ENCODE results near the gene S100A4. TPM values are rescaled to one million over a fixed set of nuclear protein-coding genes. Genes with fewer than 3 reads are reported as not detected.
A peak's percentile ranks its signal among the peaks of the same experiment; 100 is the strongest.
"Not testable (repeated sequence)": the region's sequence is repeated elsewhere in the genome, so short reads cannot be mapped to it uniquely, and the experiment has no call there.

Gene S100A4
- 100 to 1,000 TPM; 628 to 665 TPM for total RNA-seq

DNA sequence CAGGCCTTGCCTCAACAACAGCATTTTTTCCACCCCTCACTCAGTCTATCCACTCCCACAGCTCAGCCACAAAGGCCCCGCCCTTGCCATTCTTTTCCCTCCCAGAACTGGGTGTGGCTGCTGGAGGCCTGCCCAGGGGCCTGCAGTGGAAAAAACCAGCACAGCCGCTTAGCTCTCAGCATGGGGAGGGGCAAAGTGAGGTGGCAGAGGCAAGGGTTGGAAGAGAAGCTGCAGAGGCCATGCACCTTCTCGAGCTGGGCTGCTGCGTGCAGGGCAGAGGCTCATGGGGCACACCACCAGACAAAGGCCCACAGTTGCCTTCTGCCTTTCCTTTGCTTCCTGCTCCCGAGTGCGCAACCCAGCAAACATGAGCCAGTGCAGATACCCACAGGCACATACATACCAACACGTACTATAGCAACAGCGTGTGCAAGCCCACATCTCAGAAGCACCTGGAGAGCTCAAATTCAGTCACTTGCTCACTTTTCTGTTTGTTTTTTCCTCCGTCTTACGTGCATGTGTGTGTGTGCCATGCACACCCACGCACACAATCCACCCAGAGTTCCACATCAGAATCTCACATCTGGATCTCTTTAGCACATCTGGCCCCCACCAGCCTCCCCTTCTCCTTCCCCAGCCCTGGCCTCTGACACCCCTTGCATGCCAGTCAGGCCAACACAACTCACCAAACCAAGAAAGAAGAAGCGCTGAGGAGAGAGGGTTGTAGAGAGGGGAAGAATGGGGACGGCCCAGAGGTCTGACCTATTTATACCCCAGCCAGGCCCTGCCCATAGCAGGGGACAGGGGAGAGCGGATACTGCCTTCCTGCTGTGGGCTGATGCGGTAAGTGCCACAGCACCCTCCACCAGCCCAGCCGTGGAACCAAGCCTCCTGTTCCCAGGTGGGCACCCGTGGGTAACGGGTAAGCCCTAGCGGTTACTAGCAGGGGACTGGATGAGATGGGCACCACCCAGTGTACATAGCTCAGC, at the start of gene S100A4:
Gene S100A4 (minus strand): TSS at position 740 of the 989 bp plus-strand sequence. CDS start 1,012 bp downstream, outside the sequence.
- ATAC-seq (peak; percentile 84), DNase-seq (peak; percentile 95)
- Mint-ChIP-seq H3K27ac (peak within 1 kb of the TSS; percentile 97), H3K9me3 (ENCODE audit: insufficient read depth) (no peaks in the 10 kb centered on the region), H3K27me3 (ENCODE audit: low read depth) (peaks cover 3% of the 10 kb centered on the region), H3K4me3 (peak within 1 kb of the TSS; percentile 93), H3K4me1 (ENCODE audit: low read depth) (peaks cover 83% of the 10 kb centered on the region), H3K36me3 (ENCODE audit: low read depth) (peaks cover 43% of the 10 kb centered on the region)
- ChIA-PET CTCF (interaction anchor here (0.9 to 13.7 kb wide), 12 partner anchors 9 to 89 kb away, joined by 3 to 185 read pairs (median 8); partner anchors contain the start of genes S100A13 and S100A6), POLR2A (interaction anchor here (0.6 to 4.5 kb wide), 16 partner anchors 8 to 103 kb away, joined by 3 to 89 read pairs (median 4); partner anchors contain the start of genes CHTOP, S100A14, S100A2 and S100A6)

DNA sequence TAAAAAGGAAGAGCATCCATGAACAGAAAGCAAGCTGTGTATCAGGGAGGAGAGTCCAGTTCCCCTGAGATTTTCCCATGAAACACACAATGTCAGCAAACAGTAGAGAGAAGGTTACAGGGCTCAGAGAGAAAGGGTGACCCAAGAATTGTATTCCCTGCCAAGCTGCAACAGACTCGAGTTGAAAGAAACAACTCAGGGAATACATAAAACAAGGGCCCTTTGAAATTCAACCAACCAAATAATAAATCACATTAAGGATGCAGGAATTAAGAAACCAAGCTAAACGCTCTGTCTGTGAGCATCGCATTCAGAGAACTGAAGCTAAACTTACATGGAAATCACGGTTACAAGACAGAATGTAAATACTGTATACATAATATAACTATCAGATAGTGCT, 47.1 kb upstream of the S100A4 start:
- Mint-ChIP-seq H3K4me3 (no peak overlapping the region), H3K36me3 (ENCODE audit: low read depth) (no peaks in the 10 kb centered on the region), H3K27ac (no peak overlapping the region), H3K4me1 (ENCODE audit: low read depth) (no peaks in the 10 kb centered on the region), H3K9me3 (ENCODE audit: insufficient read depth) (no peaks in the 10 kb centered on the region), H3K27me3 (ENCODE audit: low read depth) (peaks cover 3% of the 10 kb centered on the region)
- ATAC-seq (no peak), DNase-seq (no peak)
- ChIA-PET POLR2A (interaction anchor here (0.8 kb wide), 1 partner anchor 57 kb away, joined by 3 read pairs; the partner anchor contains the start of gene S100A6), CTCF (interaction anchor here (1.2 to 1.9 kb wide), 5 partner anchors 11 to 82 kb away, joined by 4 to 5 read pairs (median 4); no protein-coding TSS in a partner anchor)

DNA sequence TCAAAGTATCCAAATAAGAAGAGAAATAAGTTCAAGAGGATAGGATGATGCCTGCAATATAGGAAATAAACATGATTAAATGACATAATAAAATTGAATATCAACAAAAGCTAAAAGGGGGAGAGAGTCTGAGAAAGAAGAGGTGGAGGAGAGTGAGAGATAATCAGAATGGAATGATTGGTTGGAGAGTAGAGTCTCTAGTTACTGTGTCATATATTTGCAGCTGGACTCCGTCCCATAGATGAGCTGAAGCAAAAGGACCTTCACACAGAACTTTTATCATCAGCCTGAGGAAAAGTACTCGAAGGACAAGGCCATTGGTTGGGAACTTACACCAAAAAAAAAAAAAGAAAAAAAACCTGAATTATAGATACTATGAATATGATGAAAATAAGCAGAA, 42.9 kb upstream of the S100A4 start:
- Mint-ChIP-seq H3K27me3 (ENCODE audit: low read depth) (peaks cover 15% of the 10 kb centered on the region), H3K36me3 (ENCODE audit: low read depth) (no peaks in the 10 kb centered on the region), H3K9me3 (ENCODE audit: insufficient read depth) (no peaks in the 10 kb centered on the region), H3K27ac (no peak overlapping the region), H3K4me3 (no peak overlapping the region), H3K4me1 (ENCODE audit: low read depth) (no peaks in the 10 kb centered on the region)
- ChIA-PET POLR2A (interaction anchor here (0.8 kb wide), 1 partner anchor 56 kb away, joined by 3 read pairs; no protein-coding TSS in a partner anchor), CTCF (interaction anchor here (0.5 kb wide), 1 partner anchor 1147 kb away, joined by 3 read pairs; no protein-coding TSS in a partner anchor)
- DNase-seq: no peak
- no peak for ATAC-seq

DNA sequence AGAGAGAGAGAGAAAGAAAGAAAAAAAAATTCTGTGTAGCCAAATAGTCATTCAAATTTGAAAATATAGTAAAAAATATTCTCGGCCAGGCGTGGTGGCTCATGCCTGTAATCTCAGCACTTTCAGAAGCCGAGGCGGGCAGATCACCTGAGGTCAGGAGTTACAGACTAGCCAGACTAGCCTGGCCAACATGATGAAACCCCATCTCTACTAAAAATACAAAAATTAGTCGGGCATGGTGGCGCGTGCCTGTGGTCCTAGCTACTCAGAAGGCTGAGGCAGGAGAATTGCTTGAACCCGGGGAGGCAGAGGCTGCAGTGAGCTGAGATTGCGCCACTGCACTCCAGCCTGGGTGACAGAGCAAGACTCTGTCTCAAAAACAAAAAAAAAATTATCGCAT, 42.4 kb upstream of the S100A4 start:
- H3K36me3 Mint-ChIP-seq (ENCODE audit: low read depth); H3K4me1 Mint-ChIP-seq (ENCODE audit: low read depth); H3K27ac Mint-ChIP-seq; ATAC-seq; DNase-seq; H3K4me3 Mint-ChIP-seq; H3K9me3 Mint-ChIP-seq (ENCODE audit: insufficient read depth): not testable (repeated sequence)
- H3K27me3 Mint-ChIP-seq (ENCODE audit: low read depth): peaks cover 15% of the 10 kb centered on the region
- ChIA-PET POLR2A (interaction anchor here (0.8 kb wide), 1 partner anchor 56 kb away, joined by 3 read pairs; no protein-coding TSS in a partner anchor), CTCF (interaction anchor here (0.5 kb wide), 1 partner anchor 1147 kb away, joined by 3 read pairs; no protein-coding TSS in a partner anchor)

DNA sequence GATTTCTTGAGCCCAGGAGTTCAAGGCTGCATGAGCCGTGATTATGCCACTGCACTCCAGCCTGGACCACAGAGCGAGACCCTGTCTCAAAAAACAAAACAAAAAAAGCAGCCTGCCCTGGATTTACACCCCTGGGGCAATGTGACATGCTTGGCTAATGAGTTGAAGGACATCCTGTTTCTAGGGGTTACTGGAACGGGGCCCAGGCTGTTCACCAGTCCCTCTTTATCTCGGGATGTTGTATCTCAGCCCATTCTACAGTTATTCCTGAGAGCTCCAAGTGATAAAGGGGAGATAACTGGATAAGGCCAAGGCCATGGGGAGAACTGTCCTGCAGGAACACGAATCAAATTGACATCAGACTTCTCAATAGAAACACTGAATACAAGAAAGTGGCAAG, 41.7 kb upstream of the S100A4 start:
- Mint-ChIP-seq H3K27me3 (ENCODE audit: low read depth) (peaks cover 15% of the 10 kb centered on the region), H3K4me3 (no peak overlapping the region), H3K27ac (no peak overlapping the region), H3K9me3 (ENCODE audit: insufficient read depth) (no peaks in the 10 kb centered on the region), H3K36me3 (ENCODE audit: low read depth) (no peaks in the 10 kb centered on the region), H3K4me1 (ENCODE audit: low read depth) (no peaks in the 10 kb centered on the region)
- DNase-seq (no peak), ATAC-seq (no peak)
- ChIA-PET CTCF (no interaction called here), POLR2A (no interaction called here)

DNA sequence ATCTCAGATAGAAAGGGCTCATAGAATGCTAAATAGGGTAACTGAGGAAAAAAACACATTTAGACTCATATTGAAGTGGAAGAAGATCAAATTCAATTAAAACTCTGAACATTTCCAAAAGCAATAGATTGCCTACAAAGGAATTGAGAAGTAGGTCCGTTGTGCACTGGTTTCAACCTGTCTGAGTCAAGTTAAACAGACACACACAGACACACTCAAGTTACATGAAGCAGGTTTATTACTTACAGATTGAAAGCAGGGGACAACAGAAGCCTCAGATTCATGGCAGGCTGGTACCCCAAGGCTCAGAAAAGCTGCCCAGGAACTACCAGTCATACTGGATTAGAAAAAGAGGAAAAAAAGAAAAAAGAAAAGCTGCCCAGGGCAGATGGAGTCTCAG, 40.7 kb upstream of the S100A4 start:
- Mint-ChIP-seq H3K27ac (no peak overlapping the region), H3K4me1 (ENCODE audit: low read depth) (no peaks in the 10 kb centered on the region), H3K4me3 (no peak overlapping the region), H3K36me3 (ENCODE audit: low read depth) (no peaks in the 10 kb centered on the region), H3K27me3 (ENCODE audit: low read depth) (peaks cover 15% of the 10 kb centered on the region), H3K9me3 (ENCODE audit: insufficient read depth) (no peaks in the 10 kb centered on the region)
- no peak for ATAC-seq
- no peak for DNase-seq
- POLR2A ChIA-PET: no interaction called here
- CTCF ChIA-PET: interaction anchor here (1.1 to 1.5 kb wide), 2 partner anchors 14 to 19 kb away, joined by 3 read pairs; no protein-coding TSS in a partner anchor

DNA sequence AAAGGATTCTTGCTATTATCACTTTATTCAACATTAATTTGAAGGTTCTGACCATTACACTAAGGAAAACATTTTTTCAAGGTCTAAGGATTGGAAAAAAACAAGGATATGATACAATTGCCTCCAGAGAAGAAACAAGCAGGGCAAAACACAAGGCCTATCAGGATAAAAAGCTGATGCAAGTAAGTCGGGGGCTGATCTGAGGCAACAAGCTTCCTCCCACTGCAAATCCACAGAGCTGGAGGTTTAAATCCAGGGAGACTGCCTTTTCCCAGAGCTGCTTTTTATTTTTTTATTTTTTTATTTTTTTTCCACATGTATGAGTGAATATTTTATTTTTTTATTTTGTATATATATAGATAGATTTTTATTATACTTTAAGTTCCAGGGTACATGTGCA, 39.4 kb upstream of the S100A4 start:
- no peak overlapping the region for H3K4me3 Mint-ChIP-seq
- peaks cover 15% of the 10 kb centered on the region for H3K27me3 Mint-ChIP-seq (ENCODE audit: low read depth)
- ATAC-seq: no peak
- H3K4me1 Mint-ChIP-seq (ENCODE audit: low read depth): no peaks in the 10 kb centered on the region
- H3K9me3 Mint-ChIP-seq (ENCODE audit: insufficient read depth): no peaks in the 10 kb centered on the region
- no peak for DNase-seq
- H3K27ac Mint-ChIP-seq: no peak overlapping the region
- ChIA-PET CTCF (interaction anchor here (0.7 to 1.6 kb wide), 3 partner anchors 12 to 91 kb away, joined by 3 to 5 read pairs (median 4); no protein-coding TSS in a partner anchor), POLR2A (no interaction called here)
- H3K36me3 Mint-ChIP-seq (ENCODE audit: low read depth): no peaks in the 10 kb centered on the region

DNA sequence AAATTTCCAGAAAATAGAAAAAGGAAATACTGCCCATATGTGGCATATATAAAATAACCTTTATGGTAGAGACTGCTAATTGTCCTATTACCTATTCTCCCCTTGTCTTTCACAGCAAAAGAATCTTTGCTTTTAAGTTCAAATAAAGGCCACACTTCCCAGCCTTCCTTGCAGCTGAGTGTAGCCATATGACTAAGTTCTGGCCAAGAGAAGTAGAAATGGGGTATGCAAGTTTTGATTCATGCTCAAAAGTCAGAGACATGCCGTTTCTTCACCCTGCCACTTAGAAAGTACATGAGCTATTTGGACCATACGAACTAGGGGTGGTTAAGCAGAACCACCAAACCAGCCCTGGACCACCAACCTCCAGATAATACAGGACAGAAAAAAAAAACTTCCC, 38.4 kb upstream of the S100A4 start:
- ChIA-PET POLR2A (no interaction called here), CTCF (interaction anchor here (1.6 kb wide), 1 partner anchor 11 kb away, joined by 5 read pairs; no protein-coding TSS in a partner anchor)
- no peak overlapping the region for H3K27ac Mint-ChIP-seq
- DNase-seq: no peak
- H3K4me3 Mint-ChIP-seq: no peak overlapping the region
- no peaks in the 10 kb centered on the region for H3K36me3 Mint-ChIP-seq (ENCODE audit: low read depth)
- no peaks in the 10 kb centered on the region for H3K9me3 Mint-ChIP-seq (ENCODE audit: insufficient read depth)
- no peaks in the 10 kb centered on the region for H3K4me1 Mint-ChIP-seq (ENCODE audit: low read depth)
- peaks cover 19% of the 10 kb centered on the region for H3K27me3 Mint-ChIP-seq (ENCODE audit: low read depth)
- ATAC-seq: no peak

DNA sequence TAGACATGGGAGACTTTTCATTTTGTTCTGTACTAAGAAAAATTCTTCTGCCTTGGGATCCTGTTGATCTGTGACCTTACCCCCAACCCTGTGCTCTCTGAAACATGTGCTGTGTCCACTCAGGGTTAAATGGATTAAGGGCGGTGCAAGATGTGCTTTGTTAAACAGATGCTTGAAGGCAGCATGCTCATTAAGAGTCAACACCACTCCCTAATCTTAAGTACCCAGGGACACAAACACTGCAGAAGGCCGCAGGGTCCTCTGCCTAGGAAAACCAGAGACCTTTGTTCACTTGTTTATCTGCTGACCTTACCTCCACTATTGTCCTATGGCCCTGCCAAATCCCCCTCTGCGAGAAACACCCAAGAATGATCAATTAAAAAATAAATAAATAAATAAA, 37.9 kb upstream of the S100A4 start:
- H3K27me3 Mint-ChIP-seq (ENCODE audit: low read depth): peaks cover 24% of the 10 kb centered on the region
- H3K36me3 Mint-ChIP-seq (ENCODE audit: low read depth); H3K9me3 Mint-ChIP-seq (ENCODE audit: insufficient read depth); H3K4me1 Mint-ChIP-seq (ENCODE audit: low read depth); H3K4me3 Mint-ChIP-seq; POLR2A ChIA-PET; H3K27ac Mint-ChIP-seq; ATAC-seq; DNase-seq: not testable (repeated sequence)
- CTCF ChIA-PET: interaction anchor here (1.6 kb wide), 1 partner anchor 11 kb away, joined by 5 read pairs; no protein-coding TSS in a partner anchor

DNA sequence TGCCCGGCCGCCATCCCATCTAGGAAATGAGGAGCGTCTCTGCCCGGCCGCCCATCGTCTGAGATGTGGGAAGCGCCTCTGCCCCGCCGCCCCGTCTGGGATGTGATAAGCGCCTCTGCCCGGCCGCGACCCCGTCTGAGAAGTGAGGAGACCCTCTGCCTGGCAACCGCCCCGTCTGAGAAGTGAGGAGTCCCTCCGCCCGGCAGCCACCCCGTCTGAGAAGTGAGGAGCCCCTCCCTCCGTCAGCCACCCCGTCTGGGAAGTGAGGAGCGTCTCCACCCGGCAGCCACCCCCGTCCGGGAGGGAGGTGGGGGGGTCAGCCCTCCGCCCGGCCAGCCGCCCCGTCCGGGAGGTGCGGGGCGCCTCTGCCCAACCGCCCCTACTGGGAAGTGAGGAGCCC, 37.2 kb upstream of the S100A4 start:
- ATAC-seq; H3K4me3 Mint-ChIP-seq; DNase-seq; H3K4me1 Mint-ChIP-seq (ENCODE audit: low read depth); H3K27ac Mint-ChIP-seq; H3K9me3 Mint-ChIP-seq (ENCODE audit: insufficient read depth); H3K36me3 Mint-ChIP-seq (ENCODE audit: low read depth); POLR2A ChIA-PET; CTCF ChIA-PET: not testable (repeated sequence)
- peaks cover 31% of the 10 kb centered on the region for H3K27me3 Mint-ChIP-seq (ENCODE audit: low read depth)

DNA sequence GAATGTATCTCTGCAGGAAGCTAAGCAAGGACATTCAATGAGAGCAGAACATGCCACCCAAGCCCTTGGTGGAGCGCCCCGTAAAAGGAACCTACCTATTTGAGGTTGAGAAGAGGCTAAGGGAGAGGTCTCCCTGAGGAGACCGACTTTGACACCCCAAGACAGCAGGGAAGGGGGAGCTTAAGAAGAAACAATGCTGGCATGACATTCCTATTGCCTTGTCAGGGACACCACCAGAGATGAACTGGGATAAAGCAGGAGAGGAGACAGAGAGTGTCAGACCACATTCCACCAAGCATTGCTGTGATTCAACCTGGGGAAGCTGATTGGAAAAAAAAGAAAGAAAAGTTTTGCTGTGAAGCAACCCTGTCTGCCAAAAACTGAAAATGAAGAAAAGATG, 33.3 kb upstream of the S100A4 start:
- H3K4me1 Mint-ChIP-seq (ENCODE audit: low read depth): peaks cover 2% of the 10 kb centered on the region
- no peak for ATAC-seq
- H3K9me3 Mint-ChIP-seq (ENCODE audit: insufficient read depth): no peaks in the 10 kb centered on the region
- no peak overlapping the region for H3K27ac Mint-ChIP-seq
- DNase-seq: no peak
- ChIA-PET POLR2A (interaction anchor here (2.0 kb wide), 1 partner anchor 47 kb away, joined by 4 read pairs; no protein-coding TSS in a partner anchor), CTCF (no interaction called here)
- H3K4me3 Mint-ChIP-seq: no peak overlapping the region
- no peaks in the 10 kb centered on the region for H3K36me3 Mint-ChIP-seq (ENCODE audit: low read depth)
- H3K27me3 Mint-ChIP-seq (ENCODE audit: low read depth): peaks cover 24% of the 10 kb centered on the region
